Mucosa of stomach (tissue), 1 donor: ENCODE results near the gene GRID1.

Experiments
- H3K27me3 ChIP-seq: one replicate; pipeline ENCODE4 v1.7.0; 2013; ENCODE audit warnings: mild to moderate bottlenecking, low read length; ENCODE audit not compliant: control insufficient read depth, insufficient read depth
- H3K36me3 ChIP-seq: one replicate; pipeline ENCODE4 v1.7.0; 2013; ENCODE audit warnings: low read length; ENCODE audit not compliant: control insufficient read depth, insufficient read depth
- H3K4me1 ChIP-seq: one replicate; pipeline ENCODE4 v1.7.0; 2013; ENCODE audit warnings: mild to moderate bottlenecking, low read length; ENCODE audit not compliant: control insufficient read depth, insufficient read depth
- H3K4me3 ChIP-seq: one replicate; pipeline ENCODE4 v1.7.0; 2013; ENCODE audit warnings: low read length
- H3K9ac ChIP-seq: one replicate; pipeline ENCODE4 v1.7.0; 2013; ENCODE audit warnings: mild to moderate bottlenecking, low read length, moderate library complexity
- H3K9me3 ChIP-seq: one replicate; pipeline ENCODE4 v1.7.0; 2013; ENCODE audit warnings: mild to moderate bottlenecking, low read length, moderate library complexity; ENCODE audit not compliant: control insufficient read depth
- donor health status: Pancreatic carcinoma.

Gene GRID1

GRCh38 chr10:86071758-86072157 lies 294.8 kb downstream of the GRID1 start:
- no peaks in the 10 kb centered on the region for H3K27me3 ChIP-seq
- no peaks in the 10 kb centered on the region for H3K36me3 ChIP-seq
- no peaks in the 10 kb centered on the region for H3K4me1 ChIP-seq
- no peak overlapping the region for H3K9ac ChIP-seq
- H3K4me3 ChIP-seq: no peak overlapping the region
- no peaks in the 10 kb centered on the region for H3K9me3 ChIP-seq

GRCh38 chr10:86071145-86071544 lies 295.4 kb downstream of the GRID1 start:
- no peaks in the 10 kb centered on the region for H3K36me3 ChIP-seq
- no peaks in the 10 kb centered on the region for H3K4me1 ChIP-seq
- no peaks in the 10 kb centered on the region for H3K27me3 ChIP-seq
- H3K9me3 ChIP-seq: no peaks in the 10 kb centered on the region
- no peak overlapping the region for H3K4me3 ChIP-seq
- H3K9ac ChIP-seq: no peak overlapping the region

- Histone ChIP-seq H3K9ac (no peak overlapping the region), H3K27me3 (no peaks in the 10 kb centered on the region), H3K9me3 (no peaks in the 10 kb centered on the region), H3K36me3 (no peaks in the 10 kb centered on the region), H3K4me3 (no peak overlapping the region), H3K4me1 (no peaks in the 10 kb centered on the region)
Observed at GRCh38 chr10:86070278-86070677, 296.3 kb downstream of the GRID1 start.

- H3K9me3 ChIP-seq: no peaks in the 10 kb centered on the region
Observed at GRCh38 chr10:86068231-86069054, 298.2 kb downstream of the GRID1 start.

GRCh38 chr10:86067436-86068050 lies 299.1 kb downstream of the GRID1 start:
- Histone ChIP-seq H3K9ac (no peak overlapping the region), H3K27me3 (no peaks in the 10 kb centered on the region), H3K36me3 (no peaks in the 10 kb centered on the region), H3K9me3 (no peaks in the 10 kb centered on the region), H3K4me3 (no peak overlapping the region), H3K4me1 (no peaks in the 10 kb centered on the region)

More at GRCh38 chr10:86068231-86069054, 298.2 kb downstream of the GRID1 start:
- no peaks in the 10 kb centered on the region for H3K4me1 ChIP-seq
- H3K4me3 ChIP-seq: no peak overlapping the region
- H3K9ac ChIP-seq: no peak overlapping the region
- no peaks in the 10 kb centered on the region for H3K27me3 ChIP-seq
- H3K36me3 ChIP-seq: no peaks in the 10 kb centered on the region

- H3K4me1 ChIP-seq: no peaks in the 10 kb centered on the region
- no peak overlapping the region for H3K9ac ChIP-seq
- no peaks in the 10 kb centered on the region for H3K27me3 ChIP-seq
- no peak overlapping the region for H3K4me3 ChIP-seq
- H3K36me3 ChIP-seq: no peaks in the 10 kb centered on the region
- no peaks in the 10 kb centered on the region for H3K9me3 ChIP-seq
Observed at GRCh38 chr10:86066696-86067095, 299.9 kb downstream of the GRID1 start.

GRCh38 chr10:86065711-86066251 lies 300.8 kb downstream of the GRID1 start:
- no peak overlapping the region for H3K4me3 ChIP-seq
- H3K9ac ChIP-seq: no peak overlapping the region
- no peaks in the 10 kb centered on the region for H3K4me1 ChIP-seq
- H3K9me3 ChIP-seq: no peaks in the 10 kb centered on the region
- no peaks in the 10 kb centered on the region for H3K36me3 ChIP-seq
- no peaks in the 10 kb centered on the region for H3K27me3 ChIP-seq

GRCh38 chr10:86064931-86065662 lies 301.5 kb downstream of the GRID1 start:
- no peaks in the 10 kb centered on the region for H3K36me3 ChIP-seq
- H3K4me1 ChIP-seq: no peaks in the 10 kb centered on the region
- no peak overlapping the region for H3K9ac ChIP-seq
- no peak overlapping the region for H3K4me3 ChIP-seq
- no peaks in the 10 kb centered on the region for H3K27me3 ChIP-seq
- H3K9me3 ChIP-seq: no peaks in the 10 kb centered on the region

- Histone ChIP-seq H3K4me3 (no peak overlapping the region), H3K36me3 (no peaks in the 10 kb centered on the region), H3K4me1 (no peaks in the 10 kb centered on the region), H3K9ac (no peak overlapping the region), H3K9me3 (no peaks in the 10 kb centered on the region), H3K27me3 (no peaks in the 10 kb centered on the region)
Observed at GRCh38 chr10:86064219-86064618, 302.4 kb downstream of the GRID1 start.

- Histone ChIP-seq H3K27me3 (no peaks in the 10 kb centered on the region), H3K4me1 (no peaks in the 10 kb centered on the region), H3K9ac (no peak overlapping the region), H3K36me3 (no peaks in the 10 kb centered on the region), H3K9me3 (no peaks in the 10 kb centered on the region), H3K4me3 (no peak overlapping the region)
Observed at GRCh38 chr10:86063341-86063740, 303.3 kb downstream of the GRID1 start.

GRCh38 chr10:86062647-86063145 lies 303.9 kb downstream of the GRID1 start:
- H3K4me1 ChIP-seq: no peaks in the 10 kb centered on the region
- H3K9ac ChIP-seq: no peak overlapping the region
- H3K36me3 ChIP-seq: no peaks in the 10 kb centered on the region
- no peaks in the 10 kb centered on the region for H3K9me3 ChIP-seq
- H3K4me3 ChIP-seq: no peak overlapping the region
- no peaks in the 10 kb centered on the region for H3K27me3 ChIP-seq

GRCh38 chr10:86062198-86062550 lies 304.4 kb downstream of the GRID1 start:
- Histone ChIP-seq H3K4me3 (no peak overlapping the region), H3K27me3 (no peaks in the 10 kb centered on the region), H3K36me3 (no peaks in the 10 kb centered on the region), H3K4me1 (no peaks in the 10 kb centered on the region), H3K9ac (no peak overlapping the region), H3K9me3 (no peaks in the 10 kb centered on the region)
